DMS 273 (cell line): Measurements from ENCODE around the gene KIAA1614.
A peak's percentile ranks its signal among the peaks of the same experiment; 100 is the strongest.

Experiments
- DNase-seq: peaks from one replicate; lab custom pipeline; 2025; ENCODE audit not compliant: unreplicated experiment; lab: John Stamatoyannopoulos, UW

Gene KIAA1614

GRCh38 chr1:180941518-180942275 is 29.0 kb downstream of the KIAA1614 start:
- no peak for DNase-seq

GRCh38 chr1:180945151-180945550 is 32.5 kb downstream of the KIAA1614 start:
- DNase-seq, result no peak

- DNase-seq, result no peak
Observed at GRCh38 chr1:180945551-180945950, 32.9 kb downstream of the KIAA1614 start.

GRCh38 chr1:180946056-180946455 is 33.4 kb downstream of the KIAA1614 start:
- no peak for DNase-seq

- DNase-seq, result peak; percentile 21
Observed at GRCh38 chr1:180946541-180947498, 34.1 kb downstream of the KIAA1614 start.

GRCh38 chr1:180947499-180947885 is 34.8 kb downstream of the KIAA1614 start:
- DNase-seq, result no peak

GRCh38 chr1:180947901-180948640 is 35.4 kb downstream of the KIAA1614 start:
- no peak for DNase-seq

GRCh38 chr1:180948641-180949615 is 36.2 kb downstream of the KIAA1614 start:
- DNase-seq, result no peak

GRCh38 chr1:180949616-180950000 is 36.9 kb downstream of the KIAA1614 start:
- DNase-seq, result no peak

- DNase-seq, result no peak
Observed at GRCh38 chr1:180950321-180950720, 37.6 kb downstream of the KIAA1614 start.

GRCh38 chr1:180951186-180951745 is 38.6 kb downstream of the KIAA1614 start:
- DNase-seq, result peak; percentile 50

GRCh38 chr1:180951836-180952656 is 39.3 kb downstream of the KIAA1614 start:
- peak; percentile 34 for DNase-seq

- peak; percentile 34 for DNase-seq
Observed at GRCh38 chr1:180952657-180953013, 39.9 kb downstream of the KIAA1614 start.

GRCh38 chr1:180953291-180954004 is 40.8 kb downstream of the KIAA1614 start:
- DNase-seq, result peak; percentile 65

- DNase-seq, result peak; percentile 83
Observed at GRCh38 chr1:180954005-180954800, 41.5 kb downstream of the KIAA1614 start.

GRCh38 chr1:180954801-180955165 is 42.1 kb downstream of the KIAA1614 start:
- DNase-seq, result peak; percentile 38

- peak; percentile 62 for DNase-seq
Observed at GRCh38 chr1:180956028-180956640, 43.4 kb downstream of the KIAA1614 start.
